Measurements from ENCODE around the gene SYNRG. TPM values are rescaled to one million over a fixed set of nuclear protein-coding genes. Genes with fewer than 3 reads are reported as not detected.

Gene SYNRG
- total RNA-seq, 1 experiment from 2014 or later: 18.0 TPM

DNA sequence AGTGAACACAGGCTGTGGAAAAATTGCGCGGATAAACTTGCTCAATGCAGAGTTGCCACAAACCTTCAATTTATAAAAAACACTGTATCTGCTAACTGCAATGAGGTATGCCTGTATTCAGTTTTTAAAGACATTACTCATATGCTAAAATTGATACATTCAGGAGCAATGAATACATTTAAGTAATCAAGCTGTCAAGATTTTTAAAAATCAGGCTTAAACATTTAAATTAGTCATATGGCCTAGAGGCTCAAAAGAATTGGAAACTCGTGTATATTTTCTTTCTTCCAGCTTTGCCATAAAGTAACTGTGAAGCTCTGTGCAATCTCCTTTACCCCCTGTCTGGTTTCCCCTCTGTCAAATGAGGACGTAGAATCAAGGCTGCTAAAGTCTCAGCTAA is 4.1 kb downstream of the SYNRG start:
- H3K4me3 Mint-ChIP-seq (ENCODE audit: unreplicated experiment): no peak overlapping the region
- H3K36me3 Mint-ChIP-seq (ENCODE audit: insufficient read depth, unreplicated experiment): peaks cover 12% of the 10 kb centered on the region
- no TSS peak for BruUV-seq (replicated peaks)
- H3K4me1 Mint-ChIP-seq (ENCODE audit: insufficient read depth, unreplicated experiment): peaks cover 9% of the 10 kb centered on the region
- no peak for TF ChIP-seq CTCF (IDR thresholded peaks at IDR 0.05; ENCODE audit: unreplicated experiment)
- no peak overlapping the region for H3K27ac Mint-ChIP-seq (ENCODE audit: low read depth, unreplicated experiment)
- no peaks in the 10 kb centered on the region for H3K9me3 Mint-ChIP-seq (ENCODE audit: unreplicated experiment)
- POLR2A ChIA-PET: interaction anchor here (1.0 to 2.3 kb wide), 4 partner anchors 10 to 59 kb away, joined by 3 to 10 read pairs (median 4); no protein-coding TSS in a partner anchor
- H3K27me3 Mint-ChIP-seq (ENCODE audit: insufficient read depth, unreplicated experiment): no peaks in the 10 kb centered on the region
- intact Hi-C loops (cut with micrococcal nuclease): no loop called here
- no peak for DNase-seq (ENCODE audit: unreplicated experiment)
- CTCF ChIA-PET: interaction anchor here (0.6 kb wide), 1 partner anchor 161 kb away, joined by 3 read pairs; no protein-coding TSS in a partner anchor

DNA sequence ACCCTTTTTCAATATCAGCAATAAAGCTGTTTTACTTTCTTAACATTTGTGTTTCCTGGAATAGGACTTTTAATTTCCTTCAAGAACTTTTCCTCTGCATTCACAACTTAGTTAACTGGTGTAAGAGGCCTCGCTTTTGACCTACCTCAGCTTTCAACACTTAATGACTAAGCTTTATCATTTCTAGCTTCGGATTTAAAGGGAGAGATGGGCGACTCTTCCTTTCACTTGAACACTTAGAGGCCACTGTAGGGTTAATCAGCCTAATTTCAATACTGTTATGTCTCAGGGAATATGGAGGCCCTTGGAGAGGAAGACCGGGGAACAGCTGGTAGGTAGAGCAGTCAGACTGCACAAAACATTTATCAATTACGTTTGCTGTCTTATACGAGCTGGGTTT is 4.7 kb downstream of the SYNRG start:
- ChIA-PET CTCF (interaction anchor here (0.6 kb wide), 2 partner anchors 77 to 162 kb away, joined by 3 to 6 read pairs; no protein-coding TSS in a partner anchor), POLR2A (interaction anchor here (0.7 to 2.3 kb wide), 6 partner anchors 10 to 214 kb away, joined by 3 to 10 read pairs (median 3); no protein-coding TSS in a partner anchor)
- Mint-ChIP-seq H3K9me3 (ENCODE audit: unreplicated experiment) (no peaks in the 10 kb centered on the region), H3K27me3 (ENCODE audit: insufficient read depth, unreplicated experiment) (no peaks in the 10 kb centered on the region), H3K4me1 (ENCODE audit: insufficient read depth, unreplicated experiment) (peaks cover 9% of the 10 kb centered on the region), H3K4me3 (ENCODE audit: unreplicated experiment) (no peak overlapping the region), H3K27ac (ENCODE audit: low read depth, unreplicated experiment) (no peak overlapping the region), H3K36me3 (ENCODE audit: insufficient read depth, unreplicated experiment) (peaks cover 12% of the 10 kb centered on the region)
- TF ChIP-seq CTCF (IDR thresholded peaks at IDR 0.05; ENCODE audit: unreplicated experiment): no peak
- no peak for DNase-seq (ENCODE audit: unreplicated experiment)
- intact Hi-C loops (cut with micrococcal nuclease): no loop called here
- BruUV-seq (replicated peaks): no TSS peak

DNA sequence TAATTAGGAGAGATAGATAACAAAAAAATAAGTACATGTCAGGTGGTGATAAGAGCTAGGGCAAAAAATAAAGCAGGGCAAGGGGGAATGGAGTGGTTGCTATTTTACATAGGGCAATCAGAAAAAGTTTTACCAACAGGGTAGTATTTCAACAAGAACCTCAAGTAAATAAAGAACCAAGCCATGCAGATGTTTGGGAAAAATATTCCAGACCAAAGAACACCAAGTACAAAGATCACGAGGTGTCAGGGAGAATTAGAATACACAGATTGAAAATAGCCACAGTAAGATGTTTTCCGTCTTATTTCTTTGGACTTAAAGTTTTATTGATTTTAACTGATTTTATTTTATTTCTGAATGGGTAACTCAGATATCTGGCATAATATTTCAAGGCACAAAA is 11.1 kb downstream of the SYNRG start:
- Mint-ChIP-seq H3K36me3 (ENCODE audit: insufficient read depth, unreplicated experiment) (peaks cover 48% of the 10 kb centered on the region), H3K27me3 (ENCODE audit: insufficient read depth, unreplicated experiment) (no peaks in the 10 kb centered on the region), H3K27ac (ENCODE audit: low read depth, unreplicated experiment) (no peak overlapping the region), H3K4me3 (ENCODE audit: unreplicated experiment) (no peak overlapping the region), H3K4me1 (ENCODE audit: insufficient read depth, unreplicated experiment) (no peaks in the 10 kb centered on the region), H3K9me3 (ENCODE audit: unreplicated experiment) (no peaks in the 10 kb centered on the region)
- ChIA-PET POLR2A (interaction anchor here (3.2 to 4.8 kb wide), 2 partner anchors 11 to 12 kb away, joined by 25 to 33 read pairs; partner anchors contain the start of gene SYNRG), CTCF (no interaction called here)
- no peak for TF ChIP-seq CTCF (IDR thresholded peaks at IDR 0.05; ENCODE audit: unreplicated experiment)
- DNase-seq (ENCODE audit: unreplicated experiment): no peak
- no TSS peak for BruUV-seq (replicated peaks)
- intact Hi-C loops (cut with micrococcal nuclease): no loop called here

DNA sequence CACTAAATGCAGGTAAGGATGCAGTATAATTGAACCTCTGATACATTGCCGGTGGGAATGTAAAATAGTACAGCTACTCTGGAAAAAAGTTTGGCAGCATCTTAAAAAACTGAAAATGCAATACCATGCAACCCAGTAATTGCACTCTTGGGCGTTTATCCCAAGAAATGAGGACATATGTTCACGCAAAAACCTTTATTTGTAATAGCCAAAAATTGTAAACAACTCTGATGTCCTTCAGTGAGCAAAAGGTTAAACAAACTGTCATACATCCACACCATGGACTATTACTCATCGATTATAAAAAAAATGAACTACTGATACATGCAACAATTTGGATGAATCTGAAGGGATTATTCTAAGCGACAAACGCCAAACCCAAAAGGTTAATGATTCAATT is 16.9 kb downstream of the SYNRG start:
- no peaks in the 10 kb centered on the region for H3K27me3 Mint-ChIP-seq (ENCODE audit: insufficient read depth, unreplicated experiment)
- H3K4me1 Mint-ChIP-seq (ENCODE audit: insufficient read depth, unreplicated experiment): peaks cover 14% of the 10 kb centered on the region
- no peak for DNase-seq (ENCODE audit: unreplicated experiment)
- intact Hi-C loops (cut with micrococcal nuclease): no loop called here
- no peak for TF ChIP-seq CTCF (IDR thresholded peaks at IDR 0.05; ENCODE audit: unreplicated experiment)
- no peak overlapping the region for H3K4me3 Mint-ChIP-seq (ENCODE audit: unreplicated experiment)
- BruUV-seq (replicated peaks): no TSS peak
- H3K9me3 Mint-ChIP-seq (ENCODE audit: unreplicated experiment): peaks cover 7% of the 10 kb centered on the region
- ChIA-PET CTCF (interaction anchor here (0.6 kb wide), 2 partner anchors 9 to 58 kb away, joined by 3 read pairs; no protein-coding TSS in a partner anchor), POLR2A (interaction anchor here (0.6 to 6.8 kb wide), 7 partner anchors 8 to 162 kb away, joined by 3 to 49 read pairs (median 6); partner anchors contain the start of gene SYNRG)
- H3K36me3 Mint-ChIP-seq (ENCODE audit: insufficient read depth, unreplicated experiment): peaks cover 58% of the 10 kb centered on the region
- H3K27ac Mint-ChIP-seq (ENCODE audit: low read depth, unreplicated experiment): no peak overlapping the region

Measured in MCF 10A (cell line).